K562 (cell line): Measurements from ENCODE around the gene ZNF358. TPM values are rescaled to one million over a fixed set of nuclear protein-coding genes. Genes with fewer than 3 reads are reported as not detected.

Experiments
- CEBPB ChIP-seq: fragments of 450-650 bp; IDR thresholded peaks from 2 replicates; pipeline ENCODE4 v1.6.1; 2016; ENCODE audit warnings: missing genetic modification characterization, missing compliant biosample characterization
- ZNF586 ChIP-seq: fragments of 450-650 bp; formaldehyde crosslinking; conservative IDR thresholded peaks from 2 replicates; pipeline ENCODE4 v1.4.0; 2020; ENCODE audit warnings: mild to moderate bottlenecking, moderate library complexity
- polyA plus RNA-seq, 8 experiments: library from polyadenylated mRNA; depleted of rRNA in 4 of 8; stranded (reverse) in 5 of 8; unstranded in 3 of 8; fragments of >200 nt; fragmentation: Nextera tagmentation in 2 of 8; fragmentation: Illumina TruSeq in 1 of 8; extraction: Ambion mirVana in 2 of 8; extraction: Trizol in 1 of 8; gene quantifications; 2 replicates each; pipeline versions ENCODE4 v1.2.1 to v1.2.3, GENCODE V29; 2011 to 2014; ENCODE audit warnings: inconsistent platforms in 1 of 8, missing spikeins in 1 of 8
- total RNA-seq, 7 experiments: library from RNA; depleted of rRNA in 6 of 7; stranded (reverse); fragments of >200 nt in 6 of 7; fragmentation: Illumina TruSeq in 2 of 7; extraction: Trizol in 2 of 7; gene quantifications; 2 replicates each; pipeline versions ENCODE4 v1.2.1 to v1.2.3, GENCODE V29; 2011 to 2021; ENCODE audit warnings: low replicate concordance in 1 of 7
- TF ChIP-seq, protein P1 (sequence below): sonication (generic); formaldehyde crosslinking; IDR thresholded peaks from 2 replicates; pipeline ENCODE4 v1.8.1; 2023; ENCODE audit warnings: mild to moderate bottlenecking, missing genetic modification reagents
- TF ChIP-seq, protein P2 (sequence below), 2 experiments: IDR thresholded peaks; 2 replicates each; pipeline ENCODE4 v1.6.1; 2011; ENCODE audit warnings: borderline replicate concordance in 1 of 2, control low read depth in 1 of 2, low read depth in 1 of 2, low read length in 1 of 2, mild to moderate bottlenecking in 1 of 2, mixed read lengths in 1 of 2, moderate library complexity in 1 of 2; ENCODE audit not compliant: insufficient read depth in 1 of 2, insufficient read length in 1 of 2, poor library complexity in 1 of 2, severe bottlenecking in 1 of 2; ENCODE audit errors: extremely low read depth in 1 of 2
- TF ChIP-seq, protein P3 (sequence below): fragments of 450-650 bp; IDR thresholded peaks from 2 replicates; pipeline ENCODE4 v1.6.1; 2016; ENCODE audit warnings: mild to moderate bottlenecking, moderate library complexity
- TF ChIP-seq, protein P4 (sequence below), 2 experiments: fragments of 250-450 bp in 1 of 2; fragments of 450-650 bp in 1 of 2; sonication (Bioruptor Pico) in 1 of 2; IDR thresholded peaks; 2 replicates each; pipeline versions ENCODE4 v1.6.1 to v1.8.0; 2016 to 2021; ENCODE audit warnings: mild to moderate bottlenecking in 2 of 2, moderate library complexity in 2 of 2, missing compliant biosample characterization in 1 of 2, missing genetic modification characterization in 1 of 2
- TF ChIP-seq, protein P5 (sequence below), 3 experiments: IDR thresholded peaks in 2 of 3; conservative IDR thresholded peaks in 1 of 3; 2 replicates each; pipeline ENCODE4 v1.5.1; 2011 to 2012; ENCODE audit warnings: low read length in 3 of 3, mild to moderate bottlenecking in 3 of 3, control low read depth in 2 of 3, improper control_type of control experiment in 1 of 3, inconsistent platforms in 1 of 3, low read depth in 1 of 3, mixed read lengths in 1 of 3, moderate library complexity in 1 of 3; ENCODE audit not compliant: insufficient read depth in 2 of 3

The ZNF358 gene
- total and polyA plus RNA-seq, 9 of the 15 experiments (the other 6 are each of a cell fraction or from before 2014, with no cell fraction given), result 0.04 to 17.2 (median 4.9) TPM

DNA sequence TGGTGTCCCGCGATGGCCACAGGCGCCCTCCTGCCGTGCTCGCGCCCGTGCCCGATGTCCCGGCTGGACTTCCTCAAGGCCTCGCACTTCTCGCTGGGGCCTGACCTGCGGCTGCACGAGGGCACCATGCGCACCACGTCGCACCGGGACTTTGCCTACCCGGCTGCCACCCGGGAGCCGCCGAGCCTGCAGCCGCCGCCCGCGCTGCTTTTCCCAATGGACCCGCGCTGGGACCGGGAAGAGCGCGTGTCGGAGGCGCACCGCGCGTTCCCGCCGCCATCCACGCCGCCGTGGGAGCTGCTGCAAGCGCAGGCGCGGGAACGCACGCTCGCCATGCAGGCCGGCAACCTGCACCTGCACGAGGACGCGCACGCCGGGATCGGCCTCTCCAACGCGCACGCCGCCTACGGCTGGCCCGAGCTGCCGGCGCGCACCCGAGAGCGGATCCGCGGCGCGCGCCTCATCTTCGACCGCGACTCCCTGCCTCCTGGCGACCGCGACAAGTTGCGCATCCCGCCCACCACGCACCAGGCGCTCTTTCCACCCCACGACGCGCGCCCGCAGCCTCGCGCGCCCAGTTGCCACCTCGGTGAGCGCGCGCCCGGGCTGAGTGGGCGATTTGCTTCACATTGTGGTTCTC is 15.0 kb upstream of the ZNF358 start (continued):
- TF ChIP-seq, protein P1, sequence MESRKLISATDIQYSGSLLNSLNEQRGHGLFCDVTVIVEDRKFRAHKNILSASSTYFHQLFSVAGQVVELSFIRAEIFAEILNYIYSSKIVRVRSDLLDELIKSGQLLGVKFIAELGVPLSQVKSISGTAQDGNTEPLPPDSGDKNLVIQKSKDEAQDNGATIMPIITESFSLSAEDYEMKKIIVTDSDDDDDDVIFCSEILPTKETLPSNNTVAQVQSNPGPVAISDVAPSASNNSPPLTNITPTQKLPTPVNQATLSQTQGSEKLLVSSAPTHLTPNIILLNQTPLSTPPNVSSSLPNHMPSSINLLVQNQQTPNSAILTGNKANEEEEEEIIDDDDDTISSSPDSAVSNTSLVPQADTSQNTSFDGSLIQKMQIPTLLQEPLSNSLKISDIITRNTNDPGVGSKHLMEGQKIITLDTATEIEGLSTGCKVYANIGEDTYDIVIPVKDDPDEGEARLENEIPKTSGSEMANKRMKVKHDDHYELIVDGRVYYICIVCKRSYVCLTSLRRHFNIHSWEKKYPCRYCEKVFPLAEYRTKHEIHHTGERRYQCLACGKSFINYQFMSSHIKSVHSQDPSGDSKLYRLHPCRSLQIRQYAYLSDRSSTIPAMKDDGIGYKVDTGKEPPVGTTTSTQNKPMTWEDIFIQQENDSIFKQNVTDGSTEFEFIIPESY (CRISPR knock-in tag), result peak; percentile 78
- TF ChIP-seq, protein P2, sequence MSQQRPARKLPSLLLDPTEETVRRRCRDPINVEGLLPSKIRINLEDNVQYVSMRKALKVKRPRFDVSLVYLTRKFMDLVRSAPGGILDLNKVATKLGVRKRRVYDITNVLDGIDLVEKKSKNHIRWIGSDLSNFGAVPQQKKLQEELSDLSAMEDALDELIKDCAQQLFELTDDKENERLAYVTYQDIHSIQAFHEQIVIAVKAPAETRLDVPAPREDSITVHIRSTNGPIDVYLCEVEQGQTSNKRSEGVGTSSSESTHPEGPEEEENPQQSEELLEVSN (IDR thresholded peaks at IDR 0.05; ENCODE audit: borderline replicate concordance in 1 of 2, extremely low read depth in 1 of 2, insufficient read depth in 1 of 2, insufficient read length in 1 of 2, low read depth in 1 of 2, low read length in 1 of 2, poor library complexity in 1 of 2, severe bottlenecking in 1 of 2), result peak; percentile 88 to 89
- TF ChIP-seq, protein P3, sequence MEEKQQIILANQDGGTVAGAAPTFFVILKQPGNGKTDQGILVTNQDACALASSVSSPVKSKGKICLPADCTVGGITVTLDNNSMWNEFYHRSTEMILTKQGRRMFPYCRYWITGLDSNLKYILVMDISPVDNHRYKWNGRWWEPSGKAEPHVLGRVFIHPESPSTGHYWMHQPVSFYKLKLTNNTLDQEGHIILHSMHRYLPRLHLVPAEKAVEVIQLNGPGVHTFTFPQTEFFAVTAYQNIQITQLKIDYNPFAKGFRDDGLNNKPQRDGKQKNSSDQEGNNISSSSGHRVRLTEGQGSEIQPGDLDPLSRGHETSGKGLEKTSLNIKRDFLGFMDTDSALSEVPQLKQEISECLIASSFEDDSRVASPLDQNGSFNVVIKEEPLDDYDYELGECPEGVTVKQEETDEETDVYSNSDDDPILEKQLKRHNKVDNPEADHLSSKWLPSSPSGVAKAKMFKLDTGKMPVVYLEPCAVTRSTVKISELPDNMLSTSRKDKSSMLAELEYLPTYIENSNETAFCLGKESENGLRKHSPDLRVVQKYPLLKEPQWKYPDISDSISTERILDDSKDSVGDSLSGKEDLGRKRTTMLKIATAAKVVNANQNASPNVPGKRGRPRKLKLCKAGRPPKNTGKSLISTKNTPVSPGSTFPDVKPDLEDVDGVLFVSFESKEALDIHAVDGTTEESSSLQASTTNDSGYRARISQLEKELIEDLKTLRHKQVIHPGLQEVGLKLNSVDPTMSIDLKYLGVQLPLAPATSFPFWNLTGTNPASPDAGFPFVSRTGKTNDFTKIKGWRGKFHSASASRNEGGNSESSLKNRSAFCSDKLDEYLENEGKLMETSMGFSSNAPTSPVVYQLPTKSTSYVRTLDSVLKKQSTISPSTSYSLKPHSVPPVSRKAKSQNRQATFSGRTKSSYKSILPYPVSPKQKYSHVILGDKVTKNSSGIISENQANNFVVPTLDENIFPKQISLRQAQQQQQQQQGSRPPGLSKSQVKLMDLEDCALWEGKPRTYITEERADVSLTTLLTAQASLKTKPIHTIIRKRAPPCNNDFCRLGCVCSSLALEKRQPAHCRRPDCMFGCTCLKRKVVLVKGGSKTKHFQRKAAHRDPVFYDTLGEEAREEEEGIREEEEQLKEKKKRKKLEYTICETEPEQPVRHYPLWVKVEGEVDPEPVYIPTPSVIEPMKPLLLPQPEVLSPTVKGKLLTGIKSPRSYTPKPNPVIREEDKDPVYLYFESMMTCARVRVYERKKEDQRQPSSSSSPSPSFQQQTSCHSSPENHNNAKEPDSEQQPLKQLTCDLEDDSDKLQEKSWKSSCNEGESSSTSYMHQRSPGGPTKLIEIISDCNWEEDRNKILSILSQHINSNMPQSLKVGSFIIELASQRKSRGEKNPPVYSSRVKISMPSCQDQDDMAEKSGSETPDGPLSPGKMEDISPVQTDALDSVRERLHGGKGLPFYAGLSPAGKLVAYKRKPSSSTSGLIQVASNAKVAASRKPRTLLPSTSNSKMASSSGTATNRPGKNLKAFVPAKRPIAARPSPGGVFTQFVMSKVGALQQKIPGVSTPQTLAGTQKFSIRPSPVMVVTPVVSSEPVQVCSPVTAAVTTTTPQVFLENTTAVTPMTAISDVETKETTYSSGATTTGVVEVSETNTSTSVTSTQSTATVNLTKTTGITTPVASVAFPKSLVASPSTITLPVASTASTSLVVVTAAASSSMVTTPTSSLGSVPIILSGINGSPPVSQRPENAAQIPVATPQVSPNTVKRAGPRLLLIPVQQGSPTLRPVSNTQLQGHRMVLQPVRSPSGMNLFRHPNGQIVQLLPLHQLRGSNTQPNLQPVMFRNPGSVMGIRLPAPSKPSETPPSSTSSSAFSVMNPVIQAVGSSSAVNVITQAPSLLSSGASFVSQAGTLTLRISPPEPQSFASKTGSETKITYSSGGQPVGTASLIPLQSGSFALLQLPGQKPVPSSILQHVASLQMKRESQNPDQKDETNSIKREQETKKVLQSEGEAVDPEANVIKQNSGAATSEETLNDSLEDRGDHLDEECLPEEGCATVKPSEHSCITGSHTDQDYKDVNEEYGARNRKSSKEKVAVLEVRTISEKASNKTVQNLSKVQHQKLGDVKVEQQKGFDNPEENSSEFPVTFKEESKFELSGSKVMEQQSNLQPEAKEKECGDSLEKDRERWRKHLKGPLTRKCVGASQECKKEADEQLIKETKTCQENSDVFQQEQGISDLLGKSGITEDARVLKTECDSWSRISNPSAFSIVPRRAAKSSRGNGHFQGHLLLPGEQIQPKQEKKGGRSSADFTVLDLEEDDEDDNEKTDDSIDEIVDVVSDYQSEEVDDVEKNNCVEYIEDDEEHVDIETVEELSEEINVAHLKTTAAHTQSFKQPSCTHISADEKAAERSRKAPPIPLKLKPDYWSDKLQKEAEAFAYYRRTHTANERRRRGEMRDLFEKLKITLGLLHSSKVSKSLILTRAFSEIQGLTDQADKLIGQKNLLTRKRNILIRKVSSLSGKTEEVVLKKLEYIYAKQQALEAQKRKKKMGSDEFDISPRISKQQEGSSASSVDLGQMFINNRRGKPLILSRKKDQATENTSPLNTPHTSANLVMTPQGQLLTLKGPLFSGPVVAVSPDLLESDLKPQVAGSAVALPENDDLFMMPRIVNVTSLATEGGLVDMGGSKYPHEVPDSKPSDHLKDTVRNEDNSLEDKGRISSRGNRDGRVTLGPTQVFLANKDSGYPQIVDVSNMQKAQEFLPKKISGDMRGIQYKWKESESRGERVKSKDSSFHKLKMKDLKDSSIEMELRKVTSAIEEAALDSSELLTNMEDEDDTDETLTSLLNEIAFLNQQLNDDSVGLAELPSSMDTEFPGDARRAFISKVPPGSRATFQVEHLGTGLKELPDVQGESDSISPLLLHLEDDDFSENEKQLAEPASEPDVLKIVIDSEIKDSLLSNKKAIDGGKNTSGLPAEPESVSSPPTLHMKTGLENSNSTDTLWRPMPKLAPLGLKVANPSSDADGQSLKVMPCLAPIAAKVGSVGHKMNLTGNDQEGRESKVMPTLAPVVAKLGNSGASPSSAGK, result peak; percentile 85
- TF ChIP-seq, protein P4, sequence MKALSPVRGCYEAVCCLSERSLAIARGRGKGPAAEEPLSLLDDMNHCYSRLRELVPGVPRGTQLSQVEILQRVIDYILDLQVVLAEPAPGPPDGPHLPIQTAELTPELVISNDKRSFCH (CRISPR knock-in tag; IDR thresholded peaks at IDR 0.05), result no peak
- TF ChIP-seq, protein P4 (tag; IDR thresholded peaks at IDR 0.05), result peak; percentile 46; the same call in 1 of the 2 replicates
- no peak for TF ChIP-seq ZNF586 (CRISPR knock-in tag)
- TF ChIP-seq CEBPB (tag), result no peak
- TF ChIP-seq, protein P5, sequence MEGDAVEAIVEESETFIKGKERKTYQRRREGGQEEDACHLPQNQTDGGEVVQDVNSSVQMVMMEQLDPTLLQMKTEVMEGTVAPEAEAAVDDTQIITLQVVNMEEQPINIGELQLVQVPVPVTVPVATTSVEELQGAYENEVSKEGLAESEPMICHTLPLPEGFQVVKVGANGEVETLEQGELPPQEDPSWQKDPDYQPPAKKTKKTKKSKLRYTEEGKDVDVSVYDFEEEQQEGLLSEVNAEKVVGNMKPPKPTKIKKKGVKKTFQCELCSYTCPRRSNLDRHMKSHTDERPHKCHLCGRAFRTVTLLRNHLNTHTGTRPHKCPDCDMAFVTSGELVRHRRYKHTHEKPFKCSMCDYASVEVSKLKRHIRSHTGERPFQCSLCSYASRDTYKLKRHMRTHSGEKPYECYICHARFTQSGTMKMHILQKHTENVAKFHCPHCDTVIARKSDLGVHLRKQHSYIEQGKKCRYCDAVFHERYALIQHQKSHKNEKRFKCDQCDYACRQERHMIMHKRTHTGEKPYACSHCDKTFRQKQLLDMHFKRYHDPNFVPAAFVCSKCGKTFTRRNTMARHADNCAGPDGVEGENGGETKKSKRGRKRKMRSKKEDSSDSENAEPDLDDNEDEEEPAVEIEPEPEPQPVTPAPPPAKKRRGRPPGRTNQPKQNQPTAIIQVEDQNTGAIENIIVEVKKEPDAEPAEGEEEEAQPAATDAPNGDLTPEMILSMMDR (IDR thresholded peaks at IDR 0.05 in 2 of 3, conservative IDR thresholded peaks at IDR 0.05 in 1 of 3; ENCODE audit: insufficient read depth in 2 of 3, low read depth in 1 of 3, low read length in 3 of 3), result 0 out of 6 replicates have a peak, but pooled peaks of 1 of the 3 experiments have one; percentile 14
